ENCODE data around the gene TMEM97.

DNA sequence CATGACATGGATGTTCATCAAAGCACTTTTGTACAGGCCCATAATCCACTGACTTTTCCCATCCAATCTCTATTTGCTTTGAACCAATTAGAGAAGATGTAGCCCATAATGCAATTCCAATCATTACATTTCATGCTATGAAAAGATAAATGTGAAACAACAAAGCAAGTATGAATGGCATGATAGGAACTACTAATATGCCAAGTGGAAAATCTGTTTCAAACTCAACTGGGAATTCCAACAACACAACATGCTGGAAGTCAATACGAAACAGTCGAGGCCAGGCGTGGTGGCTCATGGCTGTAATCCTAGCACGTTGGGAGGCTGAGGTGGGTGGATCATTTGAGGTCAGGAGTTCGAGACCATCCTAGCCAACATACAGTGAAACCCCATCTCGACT, 39.6 kb upstream of the TMEM97 start:
- TF ChIP-seq, protein P1, sequence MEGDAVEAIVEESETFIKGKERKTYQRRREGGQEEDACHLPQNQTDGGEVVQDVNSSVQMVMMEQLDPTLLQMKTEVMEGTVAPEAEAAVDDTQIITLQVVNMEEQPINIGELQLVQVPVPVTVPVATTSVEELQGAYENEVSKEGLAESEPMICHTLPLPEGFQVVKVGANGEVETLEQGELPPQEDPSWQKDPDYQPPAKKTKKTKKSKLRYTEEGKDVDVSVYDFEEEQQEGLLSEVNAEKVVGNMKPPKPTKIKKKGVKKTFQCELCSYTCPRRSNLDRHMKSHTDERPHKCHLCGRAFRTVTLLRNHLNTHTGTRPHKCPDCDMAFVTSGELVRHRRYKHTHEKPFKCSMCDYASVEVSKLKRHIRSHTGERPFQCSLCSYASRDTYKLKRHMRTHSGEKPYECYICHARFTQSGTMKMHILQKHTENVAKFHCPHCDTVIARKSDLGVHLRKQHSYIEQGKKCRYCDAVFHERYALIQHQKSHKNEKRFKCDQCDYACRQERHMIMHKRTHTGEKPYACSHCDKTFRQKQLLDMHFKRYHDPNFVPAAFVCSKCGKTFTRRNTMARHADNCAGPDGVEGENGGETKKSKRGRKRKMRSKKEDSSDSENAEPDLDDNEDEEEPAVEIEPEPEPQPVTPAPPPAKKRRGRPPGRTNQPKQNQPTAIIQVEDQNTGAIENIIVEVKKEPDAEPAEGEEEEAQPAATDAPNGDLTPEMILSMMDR (conservative IDR thresholded peaks at IDR 0.05): no peak
- no peak for TF ChIP-seq ZFX (IDR thresholded peaks at IDR 0.05)
